Measurements from ENCODE around the gene THSD7A. TPM values are rescaled to one million over a fixed set of nuclear protein-coding genes. Genes with fewer than 3 reads are reported as not detected.

The THSD7A gene
- total and polyA plus RNA-seq, 7 experiments from 2014 or later, result 1.2 to 1.3 TPM; not detected in 5

GRCh38 chr7:11327633-11328032 lies 504.4 kb downstream of the THSD7A start:
- no peaks in the 10 kb centered on the region for H3K27me3 ChIP-seq (ENCODE audit: control insufficient read depth in 2 of 2, insufficient read depth in 2 of 2, low read length in 2 of 2)
- H3K27ac Mint-ChIP-seq, result no peak overlapping the region

More at GRCh38 chr7:11327633-11328032, 504.4 kb downstream of the THSD7A start:
- DNase-seq (no peak), ATAC-seq (no peak)
- Mint-ChIP-seq H3K36me3 (no peaks in the 10 kb centered on the region), H3K27me3 (peaks cover 0 to 4% (median 0%) of the 10 kb centered on the region in 5 donors), H3K4me1 (no peaks in the 10 kb centered on the region), H3K4me3 (no peak overlapping the region), H3K9me3 (peaks cover 0 to 1% (median 0%) of the 10 kb centered on the region in 11 donors)
- ChIA-PET CTCF (interaction anchor here (0.5 kb wide), 1 partner anchor 1738 kb away, joined by 3 read pairs; no protein-coding TSS in a partner anchor), POLR2A (no interaction called here)
- H3K27ac ChIP-seq (ENCODE audit: low read depth, low read length), result no peak overlapping the region
- H3K36me3 ChIP-seq (ENCODE audit: control insufficient read depth in 2 of 3, insufficient read depth in 3 of 3, low read length in 3 of 3), result no peaks in the 10 kb centered on the region
- no peaks in the 10 kb centered on the region for H3K4me1 ChIP-seq (ENCODE audit: control insufficient read depth in 2 of 2, insufficient read depth in 2 of 2, low read length in 2 of 2)
- intact Hi-C loops (cut with micrococcal nuclease), result no loop called here
- H3K4me3 ChIP-seq (ENCODE audit: low read length), result no peak overlapping the region
- H3K9me3 ChIP-seq (ENCODE audit: control insufficient read depth in 2 of 3, low read length in 3 of 3), result no peaks in the 10 kb centered on the region
